ENCODE results near the gene ARHGAP30. TPM values are rescaled to one million over a fixed set of nuclear protein-coding genes. Genes with fewer than 3 reads are reported as not detected.

Gene ARHGAP30
- total RNA-seq, 1 experiment from 2014 or later: 0.39 TPM

GRCh38 chr1:161071886-161072371 lies 2.2 kb upstream of the ARHGAP30 start:
- TF ChIP-seq ZBTB33 (IDR thresholded peaks at IDR 0.05; ENCODE audit: extremely low read depth, insufficient replicate concordance, low read length) (no peak), REST (IDR thresholded peaks at IDR 0.05; ENCODE audit: low read depth) (no peak), CTCF (IDR thresholded peaks at IDR 0.05 in 2 of 3, conservative IDR thresholded peaks at IDR 0.05 in 1 of 3; ENCODE audit: borderline replicate concordance in 1 of 3, insufficient read depth in 1 of 3, low read depth in 2 of 3, low read length in 2 of 3) (peak; percentile 57 to 88 (median 70)), ATF3 (IDR thresholded peaks at IDR 0.05) (no peak), CEBPB (IDR thresholded peaks at IDR 0.05; ENCODE audit: low read depth) (no peak), CBX3 (IDR thresholded peaks at IDR 0.05; ENCODE audit: low read depth) (no peak), RAD21 (IDR thresholded peaks at IDR 0.05; ENCODE audit: low read depth) (peak; percentile 90)
- Histone ChIP-seq H3K9me2 (ENCODE audit: insufficient read depth) (no peaks in the 10 kb centered on the region), H3K79me2 (ENCODE audit: insufficient read depth, low read length) (no peaks in the 10 kb centered on the region), H2AFZ (ENCODE audit: low read depth, low read length, poor library complexity, severe bottlenecking) (no peak overlapping the region), H4K20me1 (ENCODE audit: insufficient read depth) (no peaks in the 10 kb centered on the region), H3K9me3 (ENCODE audit: control insufficient read depth in 1 of 2, insufficient read depth in 1 of 2, low read depth in 1 of 2, low read length in 2 of 2) (no peaks in the 10 kb centered on the region), H3K27me3 (ENCODE audit: insufficient read depth, low read length) (no peaks in the 10 kb centered on the region), H3K27ac (ENCODE audit: low read depth, low read length) (no peak overlapping the region), H3K36me3 (ENCODE audit: control insufficient read depth in 1 of 2, insufficient read depth in 2 of 2, low read length in 2 of 2) (no peaks in the 10 kb centered on the region), H3K4me1 (ENCODE audit: control insufficient read depth in 1 of 2, insufficient read depth in 2 of 2, low read length in 2 of 2) (peaks cover 0 to 46% of the 10 kb centered on the region in 2 experiments; a peak in 2 of 4 replicates), H3K4me3 (replicated peaks in 1 of 2; ENCODE audit: low read depth in 1 of 2, low read length in 2 of 2) (no peak overlapping the region), H3K4me2 (ENCODE audit: low read length) (no peak overlapping the region), H3K9ac (ENCODE audit: low read length) (no peak overlapping the region)
- BruUV-seq (replicated peaks): no TSS peak
- ChIA-PET RAD21 (ENCODE audit: low non-redundant PET in 1 of 2, low total read pairs in 2 of 2, uncharacterized antibody in 2 of 2, unreplicated experiment in 2 of 2) (interaction anchor here in 1 of 2 experiments (1.2 kb wide), 1 partner anchor 80 kb away, joined by 5 read pairs; no protein-coding TSS in a partner anchor), POLR2A (interaction anchor here (0.6 kb wide), 1 partner anchor 44 kb away, joined by 3 read pairs; no protein-coding TSS in a partner anchor), CTCF (interaction anchor here (0.6 to 3.1 kb wide), 14 partner anchors 11 to 94 kb away, joined by 3 to 25 read pairs (median 3); partner anchors contain the start of genes KLHDC9, PPOX and USF1)
- DNase-seq (ENCODE audit: low read depth, low spot score) (peak; percentile 29), ATAC-seq (peak; percentile 66)
- intact Hi-C loops (cut with micrococcal nuclease): loop anchor here (1.0 kb wide), 1 partner anchor 25 kb away; no protein-coding TSS in a partner anchor
